SK-N-SH (cell line): ENCODE measurements around the gene RAD51B. TPM values are rescaled to one million over a fixed set of nuclear protein-coding genes. Genes with fewer than 3 reads are reported as not detected.

Experiments
- CTCF ChIA-PET: fragments of 300-600, 350-600 bp; formaldehyde crosslinking; extraction: SDS; loops from one replicate; lab custom pipeline; 2021; lab: Yijun Ruan, JAX
- POLR2A ChIA-PET: fragments of 350-600 bp; sonication (Branson Sonifier 250); formaldehyde crosslinking; extraction: SDS; loops from one replicate; lab custom pipeline; 2020; ENCODE audit warnings: antibody characterized with exemption, inconsistent platforms; lab: Yijun Ruan, JAX
- DNase-seq: peaks from one replicate; pipeline ENCODE4 v3.0.0; 2012
- H2AFZ ChIP-seq: fragments of 200-600 bp; sonication (generic); 2 replicates; pipeline ENCODE4 v1.8.1; 2016; ENCODE audit warnings: antibody characterized with exemption, mild to moderate bottlenecking, low read depth
- H3F3A ChIP-seq: fragments of 200-600 bp; sonication (generic); replicated peaks from 2 replicates; pipeline ENCODE3; 2016; ENCODE audit warnings: antibody characterized with exemption, mild to moderate bottlenecking; ENCODE audit not compliant: insufficient read depth
- H3K27ac ChIP-seq, 2 experiments: fragments of 200-500 bp in 1 of 2; fragments of 200-600 bp in 1 of 2; sonication (Bioruptor generic) in 1 of 2; sonication (generic), shearing (Covaris generic) in 1 of 2; 2 replicates each; pipeline versions ENCODE4 v1.5.1 to v1.6.1; 2014 to 2016; ENCODE audit warnings: low read depth in 2 of 2, inconsistent platforms in 1 of 2, low read length in 1 of 2, mild to moderate bottlenecking in 1 of 2, mixed read lengths in 1 of 2
- H3K27me3 ChIP-seq: fragments of 200-600 bp; sonication (generic), shearing (Covaris generic); 2 replicates; pipeline ENCODE4 v1.6.1; 2016; ENCODE audit warnings: mixed run types; ENCODE audit not compliant: insufficient read depth
- H3K36me3 ChIP-seq, 2 experiments: fragments of 200-500 bp in 1 of 2; fragments of 200-600 bp in 1 of 2; sonication (Bioruptor generic) in 1 of 2; sonication (generic) in 1 of 2; replicated peaks in 1 of 2; 2 replicates each; pipeline versions ENCODE3 to v1.5.1; 2014 to 2016; ENCODE audit warnings: low read length in 1 of 2, mild to moderate bottlenecking in 1 of 2; ENCODE audit not compliant: insufficient read depth in 2 of 2, control insufficient read depth in 1 of 2
- H3K4me1 ChIP-seq, 2 experiments: fragments of 200-500 bp in 1 of 2; fragments of 200-600 bp in 1 of 2; sonication (Bioruptor generic) in 1 of 2; sonication (generic), shearing (Covaris generic) in 1 of 2; 2 replicates each; pipeline versions ENCODE4 v1.5.1 to v1.6.1; 2014 to 2016; ENCODE audit warnings: low read depth in 1 of 2, low read length in 1 of 2, mixed run types in 1 of 2; ENCODE audit not compliant: insufficient read depth in 2 of 2, control insufficient read depth in 1 of 2
- H3K4me2 ChIP-seq: fragments of 200-600 bp; sonication (generic), shearing (Covaris generic); 2 replicates; pipeline ENCODE4 v1.6.1; 2017; ENCODE audit warnings: mixed run types
- H3K4me3 ChIP-seq, 2 experiments: fragments of 200-500 bp in 1 of 2; fragments of 200-600 bp in 1 of 2; sonication (Bioruptor generic) in 1 of 2; sonication (generic), shearing (Covaris generic) in 1 of 2; 2 replicates each; pipeline versions ENCODE4 v1.5.1 to v1.8.1; 2014 to 2016; ENCODE audit warnings: low read depth in 2 of 2, inconsistent platforms in 1 of 2, low read length in 1 of 2, mild to moderate bottlenecking in 1 of 2, mixed read lengths in 1 of 2, moderate library complexity in 1 of 2
- H3K79me2 ChIP-seq: fragments of 200-600 bp; sonication (generic); 2 replicates; pipeline ENCODE4 v1.8.1; 2017; ENCODE audit warnings: mild to moderate bottlenecking; ENCODE audit not compliant: insufficient read depth
- H3K9ac ChIP-seq: fragments of 200-600 bp; sonication (generic); 2 replicates; pipeline ENCODE4 v1.6.1; 2017; ENCODE audit warnings: mixed run types
- H3K9me2 ChIP-seq: fragments of 200-600 bp; sonication (generic); 2 replicates; pipeline ENCODE4 v1.6.1; 2017; ENCODE audit warnings: mixed run types
- H3K9me3 ChIP-seq: fragments of 200-600 bp; sonication (generic); 2 replicates; pipeline ENCODE4 v1.6.1; 2017; ENCODE audit warnings: mixed run types, mild to moderate bottlenecking, moderate library complexity
- H4K20me1 ChIP-seq: fragments of 200-600 bp; sonication (generic); 2 replicates; pipeline ENCODE4 v1.6.1; 2017; ENCODE audit warnings: mild to moderate bottlenecking, mixed run types; ENCODE audit not compliant: insufficient read depth
- EP300 ChIP-seq, 2 experiments: IDR thresholded peaks; 2 replicates each; pipeline versions ENCODE4 v1.4.0 to v1.6.1; 2012; ENCODE audit warnings: borderline replicate concordance in 1 of 2, low read depth in 1 of 2, low read length in 1 of 2
- FOSL2 ChIP-seq: IDR thresholded peaks from 2 replicates; pipeline ENCODE4 v1.4.0; 2012; ENCODE audit warnings: low read depth, mild to moderate bottlenecking, moderate library complexity, borderline replicate concordance
- GABPA ChIP-seq: IDR thresholded peaks from 2 replicates; pipeline ENCODE4 v1.4.0; 2012; ENCODE audit warnings: low read depth, mild to moderate bottlenecking
- NFIC ChIP-seq: IDR thresholded peaks from 2 replicates; pipeline ENCODE4 v1.4.0; 2012; ENCODE audit warnings: borderline replicate concordance
- RCOR1 ChIP-seq: fragments of 150-350 bp; IDR thresholded peaks from 2 replicates; pipeline ENCODE4 v1.6.1; 2017; ENCODE audit warnings: antibody characterized with exemption, low read length
- TCF12 ChIP-seq: IDR thresholded peaks from 2 replicates; pipeline ENCODE4 v1.4.0; 2012
- TEAD4 ChIP-seq: IDR thresholded peaks from 2 replicates; pipeline ENCODE4 v1.4.0; 2012; ENCODE audit warnings: mild to moderate bottlenecking, borderline replicate concordance; ENCODE audit not compliant: insufficient read depth
- USF2 ChIP-seq: fragments of 150-350 bp; IDR thresholded peaks from 2 replicates; pipeline ENCODE4 v1.6.1; 2017; ENCODE audit warnings: antibody characterized with exemption, low read length, low read depth, borderline replicate concordance
- WGBS: methylation state at CpG from one replicate; pipeline ENCODE4 v1.1.6; 2017; ENCODE audit warnings: low lambda C conversion rate; 5-methylcytosine and 5-hydroxymethylcytosine counted together
- polyA plus RNA-seq, 3 experiments: library from polyadenylated mRNA; depleted of rRNA; stranded (reverse); fragments of >200 nt; gene quantifications; 2 replicates each; pipeline ENCODE4 v1.2.3, GENCODE V29; 2012
- TF ChIP-seq, protein P1 (sequence below): IDR thresholded peaks from 2 replicates; pipeline ENCODE4; 2012

Gene RAD51B
- polyA plus RNA-seq, 1 of the 3 experiments (the other 2 are of a cell fraction), result 6.0 TPM

DNA sequence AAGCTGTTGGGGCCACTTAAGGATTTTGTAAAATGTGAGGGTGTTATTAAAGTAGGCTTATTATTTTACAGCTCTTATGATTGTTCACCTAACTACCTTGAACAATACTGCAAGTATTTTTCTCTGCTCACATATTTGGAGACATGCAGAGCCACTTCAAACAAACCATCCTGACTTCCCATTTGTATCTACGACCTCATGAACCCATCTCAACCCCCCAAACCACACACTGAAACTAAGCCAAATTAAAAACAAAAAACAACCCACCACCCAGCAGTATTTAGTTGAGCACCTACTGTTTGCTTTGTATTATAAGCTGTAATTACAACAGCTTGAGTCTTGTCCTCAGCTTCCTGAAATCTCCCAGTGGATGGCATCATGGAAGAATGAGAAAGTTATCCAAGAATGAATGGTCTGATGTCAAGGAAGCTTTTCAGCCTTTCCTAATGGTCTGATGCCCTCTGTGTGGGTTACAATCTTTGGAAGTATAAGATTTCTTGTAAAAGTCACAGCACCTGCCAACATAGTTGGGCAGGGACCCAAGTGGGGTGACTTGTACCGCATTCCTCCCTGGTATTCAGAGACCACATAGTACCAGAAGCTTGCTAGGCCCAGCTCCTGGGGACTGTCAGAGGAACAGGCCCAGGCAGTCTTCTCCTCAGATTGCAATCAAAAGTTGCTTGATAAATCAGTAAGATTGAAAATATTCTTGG lies 556.6 kb downstream of the RAD51B start:
- Histone ChIP-seq H3K9ac (no peak overlapping the region), H3K4me2 (no peak overlapping the region), H3F3A (peaks cover 3% of the 10 kb centered on the region), H3K9me2 (no peaks in the 10 kb centered on the region), H3K27ac (no peak overlapping the region), H2AFZ (no peak overlapping the region), H4K20me1 (no peaks in the 10 kb centered on the region), H3K4me3 (no peak overlapping the region), H3K36me3 (no peaks in the 10 kb centered on the region), H3K79me2 (no peaks in the 10 kb centered on the region), H3K27me3 (no peaks in the 10 kb centered on the region), H3K9me3 (no peaks in the 10 kb centered on the region), H3K4me1 (peaks cover 11 to 14% of the 10 kb centered on the region in 2 experiments; a peak in 3 of 4 replicates)
- ChIA-PET POLR2A (no interaction called here), CTCF (interaction anchor here (1.7 kb wide), 1 partner anchor 10 kb away, joined by 4 read pairs; no protein-coding TSS in a partner anchor)
- peak; percentile 43; the same call in 1 of the 2 replicates for TF ChIP-seq NFIC
- TF ChIP-seq, protein P1, sequence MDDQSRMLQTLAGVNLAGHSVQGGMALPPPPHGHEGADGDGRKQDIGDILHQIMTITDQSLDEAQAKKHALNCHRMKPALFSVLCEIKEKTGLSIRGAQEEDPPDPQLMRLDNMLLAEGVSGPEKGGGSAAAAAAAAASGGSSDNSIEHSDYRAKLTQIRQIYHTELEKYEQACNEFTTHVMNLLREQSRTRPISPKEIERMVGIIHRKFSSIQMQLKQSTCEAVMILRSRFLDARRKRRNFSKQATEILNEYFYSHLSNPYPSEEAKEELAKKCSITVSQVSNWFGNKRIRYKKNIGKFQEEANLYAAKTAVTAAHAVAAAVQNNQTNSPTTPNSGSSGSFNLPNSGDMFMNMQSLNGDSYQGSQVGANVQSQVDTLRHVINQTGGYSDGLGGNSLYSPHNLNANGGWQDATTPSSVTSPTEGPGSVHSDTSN, result peak; percentile 22; the same call in 1 of the 2 replicates
- TF ChIP-seq TCF12, result peak; percentile 52
- TF ChIP-seq FOSL2, result no peak
- peak in 1 of 2 experiments; percentile 8; a peak in 1 of 4 replicates for TF ChIP-seq EP300 (IDR thresholded peaks at IDR 0.05; ENCODE audit: borderline replicate concordance in 1 of 2, low read depth in 1 of 2, low read length in 1 of 2)
- no peak for TF ChIP-seq TEAD4
- TF ChIP-seq GABPA, result 0 out of 2 replicates have a peak, but pooled peaks have one; percentile 25
- TF ChIP-seq USF2, result no peak
- DNase-seq, result no peak
- 87% methylated on average over 2 of the region's 2 CpGs for WGBS

- CTCF ChIA-PET, result no interaction called here
- no peaks in the 10 kb centered on the region for H3K79me2 ChIP-seq
- peaks cover 11 to 19% of the 10 kb centered on the region in 2 experiments; a peak in 3 of 4 replicates for H3K4me1 ChIP-seq
- no peak for DNase-seq
- no peak for TF ChIP-seq RCOR1
- TF ChIP-seq, protein P1, result no peak
- TF ChIP-seq, all 33 proteins: peak for 0
- H3K9ac ChIP-seq, result no peak overlapping the region
- no peaks in the 10 kb centered on the region for H3K36me3 ChIP-seq
- H3K9me3 ChIP-seq, result no peaks in the 10 kb centered on the region
- H3K9me2 ChIP-seq, result no peaks in the 10 kb centered on the region
- no peak overlapping the region for H3K27ac ChIP-seq
- no peak overlapping the region for H2AFZ ChIP-seq
- H4K20me1 ChIP-seq, result no peaks in the 10 kb centered on the region
- 100% methylated on average over 1 of the region's 1 CpG for WGBS
- H3K4me3 ChIP-seq, result no peak overlapping the region
- H3K27me3 ChIP-seq, result no peaks in the 10 kb centered on the region
- no peak overlapping the region for H3K4me2 ChIP-seq
- POLR2A ChIA-PET, result no interaction called here
- peaks cover 3% of the 10 kb centered on the region for H3F3A ChIP-seq
These were observed 557.4 kb downstream of the RAD51B start for GRCh38 chr14:68377006-68377405.
